Measurements from ENCODE around the gene HSPA2. TPM values are rescaled to one million over a fixed set of nuclear protein-coding genes. Genes with fewer than 3 reads are reported as not detected.

Gene HSPA2
- total RNA-seq = 10 to 100 TPM in 8 of 9 donors, 1 to 10 TPM in 1; 9.6 to 96.0 (median 22.9) TPM
- 10 to 100 TPM in 1 of 2 donors, 1 to 10 TPM in 1; 3.2 to 25.0 TPM for polyA plus RNA-seq
- long read RNA-seq, donor 1, transcript HSPA2-201 (1 exons, 2,767 nt) = major isoform, 90 of 90 reads
- long read RNA-seq, donor 1, partial matches to known transcripts = 0 of 90 reads
- long read RNA-seq, donor 1, other reads (novel, unspliced or antisense) = 0 of 90 reads
- long read RNA-seq, donor 2, transcript HSPA2-201 (1 exons, 2,767 nt) = major isoform, 276 of 276 reads
- long read RNA-seq, donor 2, partial matches to known transcripts = 0 of 276 reads
- long read RNA-seq, donor 2, other reads (novel, unspliced or antisense) = 0 of 276 reads
- long read RNA-seq, donor 3, transcript HSPA2-201 (1 exons, 2,767 nt) = major isoform, 54 of 54 reads
- long read RNA-seq, donor 3, partial matches to known transcripts = 0 of 54 reads
- long read RNA-seq, donor 3, other reads (novel, unspliced or antisense) = 0 of 54 reads

DNA sequence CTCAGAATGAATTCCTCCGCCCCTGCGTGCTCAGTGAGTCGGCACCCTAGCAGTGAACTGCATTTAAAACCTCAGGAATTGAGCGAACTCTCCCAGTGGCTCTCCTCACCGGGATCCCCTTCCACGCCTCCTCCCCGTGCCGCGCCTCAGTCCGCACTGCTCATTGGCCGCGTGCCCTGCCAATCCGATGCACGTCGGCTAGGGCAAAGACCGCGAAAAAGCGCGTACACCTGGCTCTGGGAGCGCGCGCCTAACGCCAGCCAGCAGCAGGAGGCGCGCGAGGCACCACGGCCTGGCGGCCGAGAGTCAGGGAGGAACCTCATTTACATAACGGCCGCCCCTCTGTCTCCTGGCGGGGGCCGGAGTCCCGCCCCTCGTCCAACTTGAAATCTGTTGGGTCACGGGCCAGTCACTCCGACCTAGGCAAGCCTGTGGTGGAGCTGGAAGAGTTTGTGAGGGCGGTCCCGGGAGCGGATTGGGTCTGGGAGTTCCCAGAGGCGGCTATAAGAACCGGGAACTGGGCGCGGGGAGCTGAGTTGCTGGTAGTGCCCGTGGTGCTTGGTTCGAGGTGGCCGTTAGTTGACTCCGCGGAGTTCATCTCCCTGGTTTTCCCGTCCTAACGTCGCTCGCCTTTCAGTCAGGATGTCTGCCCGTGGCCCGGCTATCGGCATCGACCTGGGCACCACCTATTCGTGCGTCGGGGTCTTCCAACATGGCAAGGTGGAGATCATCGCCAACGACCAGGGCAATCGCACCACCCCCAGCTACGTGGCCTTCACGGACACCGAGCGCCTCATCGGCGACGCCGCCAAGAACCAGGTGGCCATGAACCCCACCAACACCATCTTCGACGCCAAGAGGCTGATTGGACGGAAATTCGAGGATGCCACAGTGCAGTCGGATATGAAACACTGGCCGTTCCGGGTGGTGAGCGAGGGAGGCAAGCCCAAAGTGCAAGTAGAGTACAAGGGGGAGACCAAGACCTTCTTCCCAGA, at the start of gene HSPA2:
HSPA2 (plus strand) TSS at position 534 of the 995 bp plus-strand sequence; CDS start at position 643, 109 bp downstream.
- peak within 1 kb of the TSS; percentile 47 to 77 (median 69) for H3K4me3 ChIP-seq
- H3K9me3 ChIP-seq = peaks cover 0 to 3% (median 0%) of the 10 kb centered on the region in 12 donors
- H3K36me3 ChIP-seq = no peaks in the 10 kb centered on the region
- ATAC-seq (peak; percentile 97 to 99 (median 98)), DNase-seq (peak; percentile 99)
- WGBS, 4 donors = 6 to 15% (median 6%) methylated on average over 50 to 79 of the region's 79 CpGs
- intact Hi-C loops (cut with DNase I) = loop anchor here in 9 of 10 donors (1.0 to 10.0 kb wide), 8 partner anchors 28 to 224 kb away; partner anchors contain the start of gene ZBTB1 (in 1 of the 9)
- H3K4me1 ChIP-seq = peaks cover 0 to 34% (median 10%) of the 10 kb centered on the region in 12 donors
- H3K27ac ChIP-seq = peak within 1 kb of the TSS; percentile 46 to 90 (median 80)
- peak; percentile 72 to 100 (median 82) for TF ChIP-seq CTCF (IDR thresholded peaks at IDR 0.05)
- TF ChIP-seq POLR2A (IDR thresholded peaks at IDR 0.05) = peak; percentile 93 to 98
- H3K27me3 ChIP-seq = peaks cover 0 to 24% (median 0%) of the 10 kb centered on the region in 9 donors

DNA sequence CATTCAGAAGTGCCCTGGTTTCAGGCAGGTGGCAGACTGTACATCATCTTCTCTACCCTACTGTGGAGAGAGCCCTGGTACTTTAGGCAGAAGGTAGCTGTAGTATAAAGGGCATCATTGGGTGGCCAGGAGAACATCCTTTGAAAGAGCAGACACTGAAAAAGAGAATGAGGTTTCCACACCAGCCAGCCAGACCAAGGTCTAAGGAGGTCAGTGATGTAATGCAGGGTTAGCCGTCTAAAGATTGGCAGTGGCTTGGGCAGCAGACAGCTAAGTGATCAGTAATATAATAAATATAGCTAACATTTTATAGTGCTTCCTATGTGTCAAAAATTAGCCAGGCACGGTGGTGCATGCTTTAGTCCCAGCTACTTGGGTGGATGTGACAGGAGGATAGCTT, 48.9 kb upstream of the HSPA2 start:
- Histone ChIP-seq H3K4me3 (no peak overlapping the region), H3K4me1 (peaks cover 0 to 32% (median 11%) of the 10 kb centered on the region in 12 donors), H3K9me3 (no peaks in the 10 kb centered on the region), H3K27me3 (no peaks in the 10 kb centered on the region), H3K27ac (no peak overlapping the region), H3K36me3 (peaks cover 0 to 69% (median 44%) of the 10 kb centered on the region in 9 donors)
- TF ChIP-seq CTCF (IDR thresholded peaks at IDR 0.05) (no peak), POLR2A (IDR thresholded peaks at IDR 0.05) (no peak)
- 40 to 57% (median 53%) methylated on average over 2 of the region's 2 CpGs for WGBS, 4 donors
- DNase-seq (no peak), ATAC-seq (peak in 3 of 4 donors; percentile 49 to 71 (median 66))
- intact Hi-C loops (cut with DNase I) = no loop called here

- Histone ChIP-seq H3K4me1 (peaks cover 0 to 44% (median 11%) of the 10 kb centered on the region in 12 donors), H3K4me3 (no peak overlapping the region), H3K27ac (peak overlapping the region in 8 of 12 donors; percentile 8 to 57 (median 28)), H3K27me3 (no peaks in the 10 kb centered on the region), H3K36me3 (peaks cover 0 to 55% (median 26%) of the 10 kb centered on the region in 9 donors), H3K9me3 (no peaks in the 10 kb centered on the region)
- no peak for ATAC-seq
- no peak for TF ChIP-seq CTCF (IDR thresholded peaks at IDR 0.05)
- TF ChIP-seq POLR2A (IDR thresholded peaks at IDR 0.05) = no peak
- intact Hi-C loops (cut with DNase I) = no loop called here
- WGBS, 4 donors = 64 to 72% (median 68%) methylated on average over 3 of the region's 3 CpGs
- no peak for DNase-seq
Measured at GRCh38 chr14:64493455-64493854, 47.1 kb upstream of the HSPA2 start.
